ENCODE measurements around the gene ARL4C.

GRCh38 chr2:234533626-234534025 is 36.7 kb upstream of the ARL4C start:
- no peak for TF ChIP-seq CTCF (IDR thresholded peaks at IDR 0.05)
- TF ChIP-seq BHLHE40 (IDR thresholded peaks at IDR 0.05; ENCODE audit: low read depth, low read length), result no peak
- TF ChIP-seq PBX3 (IDR thresholded peaks at IDR 0.05), result no peak
- TF ChIP-seq EP300 (IDR thresholded peaks at IDR 0.05), result no peak
- TF ChIP-seq POLR2AphosphoS2 (conservative IDR thresholded peaks at IDR 0.05; ENCODE audit: low read length), result no peak
- no peak for TF ChIP-seq POLR2A (IDR thresholded peaks at IDR 0.05; ENCODE audit: low read length)
- TF ChIP-seq GATA3 (IDR thresholded peaks at IDR 0.05; ENCODE audit: borderline replicate concordance), result no peak
- TF ChIP-seq CHD4 (IDR thresholded peaks at IDR 0.05; ENCODE audit: borderline replicate concordance), result no peak
- TF ChIP-seq RAD21 (conservative IDR thresholded peaks at IDR 0.05 in 1 of 2, IDR thresholded peaks at IDR 0.05 in 1 of 2), result no peak
